Measurements from ENCODE around the gene TNFSF10.
"Not testable (repeated sequence)": the region's sequence is repeated elsewhere in the genome, so short reads cannot be mapped to it uniquely, and the experiment has no call there.

Gene TNFSF10

DNA sequence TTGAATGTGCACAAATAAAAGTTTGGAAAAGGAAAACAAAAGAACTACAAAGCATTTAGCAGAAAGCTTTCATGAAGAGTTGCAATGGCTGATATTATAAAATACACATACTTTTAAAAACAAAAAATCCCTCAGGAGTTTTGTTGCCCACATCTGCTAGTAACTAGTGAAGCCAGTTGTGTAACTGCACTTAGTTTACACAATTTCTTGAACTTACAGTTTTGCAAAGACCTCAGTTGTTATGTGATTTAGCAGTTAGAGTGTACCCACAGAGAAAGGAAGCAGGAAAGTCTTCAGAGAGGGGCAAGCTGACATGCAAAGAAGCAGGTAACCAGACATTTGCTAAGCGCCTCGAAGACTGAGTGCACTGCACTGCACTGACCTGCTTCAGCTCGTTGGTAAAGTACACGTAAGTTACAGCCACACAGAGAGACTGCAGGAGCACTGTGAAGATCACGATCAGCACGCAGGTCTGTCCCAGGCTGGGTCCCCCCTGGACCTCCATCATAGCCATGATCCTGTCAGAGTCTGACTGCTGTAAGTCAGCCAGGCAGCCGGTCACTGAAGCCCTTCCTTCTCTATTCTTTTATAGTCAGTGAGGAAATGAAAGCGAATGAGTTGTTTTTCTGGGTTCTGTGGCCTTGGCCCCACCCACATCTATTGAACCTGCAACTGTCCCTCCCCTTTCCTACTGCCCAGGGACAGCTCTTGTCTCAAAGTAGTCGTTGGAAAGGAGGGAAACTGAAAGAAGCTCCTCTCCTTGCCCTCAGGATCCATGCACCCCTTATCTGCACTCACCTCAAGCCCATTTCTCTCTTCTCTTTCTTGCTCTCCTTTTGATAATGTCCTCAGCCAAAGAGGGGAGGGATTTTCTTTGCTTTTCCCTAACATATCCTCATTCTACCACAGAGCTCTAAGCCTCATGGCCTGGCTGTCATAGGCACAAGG is at the start of gene TNFSF10:
TNFSF10 (minus strand) TSS at position 560 of the 948 bp plus-strand sequence; CDS start at position 514, 46 bp downstream.
- DNase-seq (ENCODE audit: low spot score) = peak; percentile 74
- TF ChIP-seq, protein P1, sequence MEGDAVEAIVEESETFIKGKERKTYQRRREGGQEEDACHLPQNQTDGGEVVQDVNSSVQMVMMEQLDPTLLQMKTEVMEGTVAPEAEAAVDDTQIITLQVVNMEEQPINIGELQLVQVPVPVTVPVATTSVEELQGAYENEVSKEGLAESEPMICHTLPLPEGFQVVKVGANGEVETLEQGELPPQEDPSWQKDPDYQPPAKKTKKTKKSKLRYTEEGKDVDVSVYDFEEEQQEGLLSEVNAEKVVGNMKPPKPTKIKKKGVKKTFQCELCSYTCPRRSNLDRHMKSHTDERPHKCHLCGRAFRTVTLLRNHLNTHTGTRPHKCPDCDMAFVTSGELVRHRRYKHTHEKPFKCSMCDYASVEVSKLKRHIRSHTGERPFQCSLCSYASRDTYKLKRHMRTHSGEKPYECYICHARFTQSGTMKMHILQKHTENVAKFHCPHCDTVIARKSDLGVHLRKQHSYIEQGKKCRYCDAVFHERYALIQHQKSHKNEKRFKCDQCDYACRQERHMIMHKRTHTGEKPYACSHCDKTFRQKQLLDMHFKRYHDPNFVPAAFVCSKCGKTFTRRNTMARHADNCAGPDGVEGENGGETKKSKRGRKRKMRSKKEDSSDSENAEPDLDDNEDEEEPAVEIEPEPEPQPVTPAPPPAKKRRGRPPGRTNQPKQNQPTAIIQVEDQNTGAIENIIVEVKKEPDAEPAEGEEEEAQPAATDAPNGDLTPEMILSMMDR (IDR thresholded peaks at IDR 0.05; ENCODE audit: extremely low read depth, missing control alignments) = no peak

DNA sequence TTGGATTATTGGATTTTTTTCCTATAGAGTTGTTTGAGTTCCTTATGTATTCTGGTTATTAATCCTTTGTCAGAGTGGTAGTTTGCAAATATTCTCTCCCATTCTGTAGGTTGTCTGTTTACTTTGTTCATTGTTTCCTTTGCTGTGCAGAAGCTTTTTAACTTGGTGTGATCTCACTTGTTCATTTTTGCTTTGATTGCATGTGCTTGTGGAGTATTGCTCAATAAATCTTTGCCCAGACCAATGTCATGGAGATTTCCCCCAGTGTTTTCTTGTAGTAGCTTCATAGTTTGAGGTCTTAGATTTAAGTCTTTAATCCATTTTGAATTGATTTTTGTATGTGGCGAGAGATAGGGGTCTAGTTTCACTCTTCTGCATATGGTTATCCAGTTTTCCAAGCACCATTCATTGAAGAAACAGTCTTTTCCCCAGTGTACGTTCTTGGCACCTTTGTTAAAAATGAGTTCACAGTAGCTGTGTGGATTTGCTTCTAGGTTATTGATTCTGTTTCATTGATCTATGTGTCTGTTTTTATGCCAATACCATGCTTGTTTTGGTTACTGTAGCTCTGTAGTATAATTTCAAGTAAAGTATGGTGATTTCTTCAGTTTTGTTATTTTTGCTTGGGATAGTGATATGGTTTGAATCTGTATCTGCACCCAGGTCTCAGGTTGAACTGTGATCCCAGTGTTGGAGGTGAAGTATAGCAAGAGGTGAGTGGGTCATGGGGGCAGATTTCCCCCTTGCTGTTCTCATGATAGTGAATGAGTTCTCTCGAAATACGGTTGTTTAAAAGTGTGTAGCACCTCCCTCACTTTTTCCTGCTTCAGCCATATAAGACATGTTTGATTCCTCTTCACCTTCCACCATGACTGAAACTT is 46.1 kb upstream of the TNFSF10 start:
- TF ChIP-seq, protein P1 (IDR thresholded peaks at IDR 0.05; ENCODE audit: extremely low read depth, missing control alignments) = no peak
- DNase-seq (ENCODE audit: low spot score) = no peak

- DNase-seq (ENCODE audit: low spot score) = no peak
- TF ChIP-seq, protein P1 (IDR thresholded peaks at IDR 0.05; ENCODE audit: extremely low read depth, missing control alignments) = no peak
These were observed 45.5 kb upstream of the TNFSF10 start for GRCh38 chr3:172568701-172569100.

- not testable (repeated sequence) for DNase-seq (ENCODE audit: low spot score)
These were observed 43.6 kb upstream of the TNFSF10 start for GRCh38 chr3:172566785-172567184.

- TF ChIP-seq, protein P1 (IDR thresholded peaks at IDR 0.05; ENCODE audit: extremely low read depth, missing control alignments) = no peak
- no peak for DNase-seq (ENCODE audit: low spot score)
These were observed 41.3 kb upstream of the TNFSF10 start for GRCh38 chr3:172564499-172564898.

GRCh38 chr3:172562871-172563865 is 39.9 kb upstream of the TNFSF10 start:
- no peak for DNase-seq (ENCODE audit: low spot score)
- TF ChIP-seq, protein P1 (IDR thresholded peaks at IDR 0.05; ENCODE audit: extremely low read depth, missing control alignments) = no peak
